Endothelial cell of umbilical vein (primary cell): Measurements from ENCODE around the gene TMEM40.

Source experiments
- CTCF ChIP-seq, 2 donors: IDR thresholded peaks; 1 replicate in 1 of 2; 2 replicates in 1 of 2; pipeline ENCODE4 v1.5.1; 2011; ENCODE audit warnings: low read length in 2 of 2, mild to moderate bottlenecking in 2 of 2, moderate library complexity in 2 of 2, control low read depth in 1 of 2, inconsistent platforms in 1 of 2, low read depth in 1 of 2; ENCODE audit not compliant: insufficient read depth in 1 of 2; ENCODE audit errors: extremely low read depth in 1 of 2
- EZH2 ChIP-seq: IDR thresholded peaks from 2 replicates; pipeline ENCODE4 v1.6.1; 2012; ENCODE audit warnings: borderline replicate concordance, low read depth, mild to moderate bottlenecking, moderate library complexity, low read length, inconsistent platforms; ENCODE audit not compliant: severe bottlenecking
- MAX ChIP-seq: IDR thresholded peaks from 2 replicates; pipeline ENCODE4 v1.6.1; 2011; ENCODE audit not compliant: insufficient read depth, insufficient read length
- MYC ChIP-seq: IDR thresholded peaks from one replicate; pipeline ENCODE4 v1.6.1; 2011; ENCODE audit warnings: mild to moderate bottlenecking, low read depth, low read length
- POLR2A ChIP-seq: IDR thresholded peaks from 2 replicates; pipeline ENCODE4 v1.6.1; 2012; ENCODE audit warnings: low read depth, mild to moderate bottlenecking, control low read depth, low read length
- POLR2AphosphoS5 ChIP-seq: IDR thresholded peaks from 2 replicates; pipeline ENCODE4 v1.6.1; 2012; ENCODE audit warnings: low read depth, mild to moderate bottlenecking, control low read depth, low read length, moderate library complexity; ENCODE audit not compliant: insufficient read depth

- TF ChIP-seq POLR2A (no peak), CTCF (IDR thresholded peaks at IDR 0.05; ENCODE audit: extremely low read depth in 1 of 2, insufficient read depth in 1 of 2, low read depth in 1 of 2, low read length in 2 of 2) (no peak), EZH2 (no peak), MYC (no peak), POLR2AphosphoS5 (no peak), MAX (no peak)
Observed at GRCh38 chr3:12799525-12800440, 40.7 kb upstream of the TMEM40 start.
